Measurements from ENCODE around the gene RHBDF2.

DNA sequence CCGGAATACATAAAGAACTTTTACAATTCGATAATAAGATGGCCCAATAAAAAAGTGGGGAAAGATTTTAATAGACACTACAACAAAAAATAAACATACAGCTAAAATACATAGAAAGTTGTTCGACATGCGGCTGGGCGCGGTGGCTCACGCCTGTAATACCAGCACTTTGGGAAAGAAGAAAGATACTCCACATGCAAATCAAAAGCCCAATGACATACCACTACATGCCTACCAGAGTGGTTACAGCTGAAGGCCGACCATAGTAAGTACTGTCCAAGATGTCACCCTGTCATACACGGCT is 47.9 kb upstream of the RHBDF2 start:
- TF ChIP-seq POLR2A (IDR thresholded peaks at IDR 0.05; ENCODE audit: low read depth, low read length), result no peak
- no peak for TF ChIP-seq POLR2AphosphoS5 (IDR thresholded peaks at IDR 0.05; ENCODE audit: low read depth, low read length)
- no peak for TF ChIP-seq TAF1 (IDR thresholded peaks at IDR 0.05; ENCODE audit: borderline replicate concordance, low read depth, low read length)

Measured in GM12892 (cell line).